MCF 10A (cell line): ENCODE data around the gene PERP. TPM values are rescaled to one million over a fixed set of nuclear protein-coding genes. Genes with fewer than 3 reads are reported as not detected.

ENCODE experiments used
- BruUV-seq: library from RNA; stranded (reverse); fragments of 400-500 nt; replicated peaks from 2 replicates; lab custom pipeline; 2021; lab: Mats Ljungman, UMichigan
- CTCF ChIA-PET: fragments of 300-600 bp; sonication (Branson Sonifier 250); formaldehyde crosslinking; extraction: SDS; loops from one replicate; lab custom pipeline; 2021; ENCODE audit warnings: antibody characterized with exemption, inconsistent platforms; lab: Yijun Ruan, JAX
- POLR2A ChIA-PET: fragments of 300-600, 350-650 bp; sonication (Branson Sonifier 250); formaldehyde crosslinking; extraction: SDS; loops from one replicate; lab custom pipeline; 2020; ENCODE audit warnings: antibody characterized with exemption, inconsistent platforms; lab: Yijun Ruan, JAX
- DNase-seq: peaks from one replicate; pipeline ENCODE4 v3.0.0-alpha.2; 2018; ENCODE audit not compliant: unreplicated experiment
- H3K27ac Mint-ChIP-seq: one replicate; pipeline ENCODE4 v1.8.0; 2022; ENCODE audit warnings: mild to moderate bottlenecking, low read depth, mixed read lengths; ENCODE audit not compliant: unreplicated experiment
- H3K27me3 Mint-ChIP-seq: one replicate; pipeline ENCODE4 v1.8.0; 2022; ENCODE audit warnings: mixed read lengths; ENCODE audit not compliant: insufficient read depth, unreplicated experiment
- H3K36me3 Mint-ChIP-seq: one replicate; pipeline ENCODE4 v1.8.0; 2022; ENCODE audit warnings: mild to moderate bottlenecking, moderate library complexity, mixed read lengths; ENCODE audit not compliant: insufficient read depth, unreplicated experiment
- H3K4me1 Mint-ChIP-seq: one replicate; pipeline ENCODE4 v1.8.0; 2022; ENCODE audit warnings: mixed read lengths; ENCODE audit not compliant: insufficient read depth, unreplicated experiment
- H3K4me3 Mint-ChIP-seq: one replicate; pipeline ENCODE4 v1.8.0; 2022; ENCODE audit warnings: mild to moderate bottlenecking, moderate library complexity, mixed read lengths; ENCODE audit not compliant: unreplicated experiment
- H3K9me3 Mint-ChIP-seq: one replicate; pipeline ENCODE4 v1.8.0; 2022; ENCODE audit warnings: mixed read lengths; ENCODE audit not compliant: unreplicated experiment
- CTCF ChIP-seq: fragments of 200-600 bp; IDR thresholded peaks from one replicate; pipeline ENCODE4 v1.8.0; 2022; ENCODE audit warnings: antibody characterized with exemption, mild to moderate bottlenecking; ENCODE audit not compliant: unreplicated experiment
- intact Hi-C: fragments of 100-400 bp; cut with micrococcal nuclease; formaldehyde crosslinking; loops from 2 replicates; pipeline ENCODE4 v1.14.1; 2022
- total RNA-seq: library from RNA; stranded (reverse); gene quantifications from 2 replicates; pipeline ENCODE4 v1.2.3, GENCODE V29; 2022

Gene PERP
- total RNA-seq, 1 experiment from 2014 or later = 120 TPM

GRCh38 chr6:138106665-138107077, 548 bp downstream of the PERP start:
- no peaks in the 10 kb centered on the region for H3K9me3 Mint-ChIP-seq
- H3K4me1 Mint-ChIP-seq = peaks cover 26% of the 10 kb centered on the region
- DNase-seq = no peak
- no peak for TF ChIP-seq CTCF
- H3K36me3 Mint-ChIP-seq = peaks cover 32% of the 10 kb centered on the region
- H3K4me3 Mint-ChIP-seq = peak overlapping the region; percentile 92
- H3K27ac Mint-ChIP-seq = peak overlapping the region; percentile 92
- intact Hi-C loops = loop anchor here (1.0 to 5.0 kb wide), 4 partner anchors 18 to 586 kb away; no protein-coding TSS in a partner anchor
- no TSS peak for BruUV-seq
- ChIA-PET POLR2A (interaction anchor here (0.6 to 10.9 kb wide), 30 partner anchors 9 to 890 kb away, joined by 3 to 717 read pairs (median 8); partner anchors contain the start of genes CCDC28A, HEBP2 and TNFAIP3), CTCF (interaction anchor here (0.6 to 3.6 kb wide), 8 partner anchors 35 to 282 kb away, joined by 3 to 28 read pairs (median 7); no protein-coding TSS in a partner anchor)
- no peaks in the 10 kb centered on the region for H3K27me3 Mint-ChIP-seq

- ChIA-PET CTCF (interaction anchor here (0.6 to 3.6 kb wide), 9 partner anchors 17 to 282 kb away, joined by 3 to 28 read pairs (median 7); no protein-coding TSS in a partner anchor), POLR2A (interaction anchor here (0.6 to 10.9 kb wide), 47 partner anchors 8 to 1818 kb away, joined by 3 to 717 read pairs (median 6); partner anchors contain the start of genes BCLAF1, CCDC28A, HEBP2 and TNFAIP3)
- DNase-seq = peak; percentile 56
- Mint-ChIP-seq H3K4me1 (peaks cover 31% of the 10 kb centered on the region), H3K27me3 (no peaks in the 10 kb centered on the region), H3K36me3 (peaks cover 37% of the 10 kb centered on the region), H3K27ac (peak overlapping the region; percentile 92), H3K4me3 (peak overlapping the region; percentile 92), H3K9me3 (no peaks in the 10 kb centered on the region)
- TF ChIP-seq CTCF = no peak
- intact Hi-C loops = loop anchor here (1.0 to 5.0 kb wide), 4 partner anchors 18 to 586 kb away; no protein-coding TSS in a partner anchor
- BruUV-seq = TSS peak; percentile 94
Measured at GRCh38 chr6:138105880-138106664, 1.1 kb downstream of the PERP start.

GRCh38 chr6:138105446-138105845, 1.8 kb downstream of the PERP start:
- peak; percentile 89 for DNase-seq
- H3K4me3 Mint-ChIP-seq = peak overlapping the region; percentile 92
- no peaks in the 10 kb centered on the region for H3K27me3 Mint-ChIP-seq
- H3K9me3 Mint-ChIP-seq = no peaks in the 10 kb centered on the region
- ChIA-PET CTCF (interaction anchor here (1.1 to 3.6 kb wide), 7 partner anchors 16 to 102 kb away, joined by 3 to 28 read pairs (median 8); no protein-coding TSS in a partner anchor), POLR2A (interaction anchor here (0.7 to 10.9 kb wide), 43 partner anchors 8 to 1817 kb away, joined by 3 to 717 read pairs (median 6); partner anchors contain the start of genes BCLAF1, CCDC28A, HEBP2 and TNFAIP3)
- H3K4me1 Mint-ChIP-seq = peaks cover 34% of the 10 kb centered on the region
- TF ChIP-seq CTCF = no peak
- peaks cover 41% of the 10 kb centered on the region for H3K36me3 Mint-ChIP-seq
- H3K27ac Mint-ChIP-seq = peak overlapping the region; percentile 92
- intact Hi-C loops = loop anchor here (5.0 kb wide), 2 partner anchors 233 to 587 kb away; no protein-coding TSS in a partner anchor
- BruUV-seq = no TSS peak
